Activated T-helper 9 cell treated with anti-CD3 and anti-CD28 coated beads, Interleukin-2, amount 50 U/mL, for 16 hours (primary cell): ENCODE data around the gene PLXNA4.

ENCODE experiments used
- DNase-seq: peaks from one replicate; pipeline ENCODE4 v3.0.0-alpha.2; 2020; ENCODE audit warnings: low read depth

Gene PLXNA4

DNA sequence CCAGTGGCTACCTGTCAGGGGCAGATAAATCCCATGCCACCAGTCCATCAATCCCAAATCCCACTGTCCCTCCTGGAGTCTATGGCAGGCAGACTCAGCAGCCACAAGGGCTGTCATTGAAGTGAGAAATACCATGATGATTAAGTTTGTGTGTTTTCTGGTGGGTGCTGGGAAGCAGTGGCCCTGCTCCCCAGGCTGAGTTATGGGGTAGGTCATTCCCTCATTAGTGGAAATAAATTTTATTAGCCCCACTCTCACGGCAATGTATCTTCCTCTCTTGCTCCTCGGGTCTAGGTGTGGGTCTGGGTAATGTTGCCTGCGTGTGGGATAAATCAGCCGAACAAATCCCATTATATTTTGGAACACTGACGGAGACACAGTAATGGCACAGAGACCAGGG lies 76.8 kb downstream of the PLXNA4 start:
- no peak for DNase-seq

DNA sequence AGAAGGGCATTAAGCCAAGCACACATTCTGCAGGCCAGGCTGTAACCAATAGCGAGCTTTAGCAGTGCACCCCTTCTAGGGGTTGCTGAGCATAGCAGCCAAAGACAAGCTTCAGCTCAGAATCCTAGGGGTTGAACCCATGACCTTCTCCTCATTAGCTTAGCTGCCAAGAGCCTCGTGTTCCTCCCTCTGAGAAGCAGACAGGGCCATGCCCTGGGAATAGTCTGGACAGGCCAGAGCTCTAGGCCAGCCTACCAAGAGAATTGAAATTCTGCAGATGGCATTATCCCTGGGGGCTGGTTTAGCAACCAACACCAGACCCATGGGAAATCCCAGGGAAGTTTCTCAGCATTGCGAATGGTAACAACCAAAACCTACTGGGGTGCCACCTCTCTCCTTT lies 77.2 kb downstream of the PLXNA4 start:
- no peak for DNase-seq

DNA sequence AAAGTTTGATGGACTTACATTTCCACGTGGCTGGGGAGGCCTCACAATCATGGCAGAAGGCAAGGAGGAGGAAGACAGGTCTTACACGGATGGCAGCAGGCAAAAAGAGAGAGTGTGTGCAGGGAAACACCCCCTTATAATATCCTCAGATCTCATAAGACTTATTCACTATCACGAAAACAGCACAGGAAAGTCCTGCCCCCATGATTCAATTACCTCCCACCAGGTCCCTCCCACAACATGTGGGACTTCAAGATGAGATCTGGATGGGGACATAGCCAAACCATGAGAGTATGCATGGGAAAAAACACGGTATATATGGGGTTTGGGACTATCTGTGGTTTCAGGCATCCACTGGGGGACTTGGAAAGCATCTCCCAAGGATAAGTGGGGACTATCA lies 78.0 kb downstream of the PLXNA4 start:
- DNase-seq = no peak

GRCh38 chr7:132497098-132497497 lies 79.2 kb downstream of the PLXNA4 start:
- DNase-seq = no peak

GRCh38 chr7:132495936-132496335 lies 80.3 kb downstream of the PLXNA4 start:
- DNase-seq = no peak

DNA sequence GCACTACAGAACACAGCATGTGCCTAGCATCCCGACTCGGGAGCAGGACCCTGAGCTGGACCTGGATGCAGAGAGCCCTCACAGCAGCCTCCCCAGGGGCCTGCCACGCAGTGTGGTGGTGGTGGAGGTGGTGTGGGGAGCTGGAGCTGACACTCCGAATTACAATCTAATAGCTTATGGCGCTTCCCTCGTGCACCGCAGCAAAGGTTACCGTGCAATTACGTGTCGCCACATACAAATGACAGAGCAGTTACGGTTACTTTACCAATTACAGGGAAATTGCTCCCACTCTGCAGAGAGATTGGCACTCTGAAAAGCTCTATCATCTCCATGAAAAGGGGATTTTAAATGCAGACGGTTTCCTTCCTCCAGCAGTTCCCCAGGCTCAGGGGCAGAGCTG lies 81.8 kb downstream of the PLXNA4 start:
- no peak for DNase-seq

- no peak for DNase-seq
Measured at GRCh38 chr7:132492823-132493445, 83.3 kb downstream of the PLXNA4 start.

- no peak for DNase-seq
Measured at GRCh38 chr7:132491391-132491945, 84.8 kb downstream of the PLXNA4 start.

GRCh38 chr7:132490474-132490873 lies 85.8 kb downstream of the PLXNA4 start:
- no peak for DNase-seq

GRCh38 chr7:132489776-132490237 lies 86.5 kb downstream of the PLXNA4 start:
- no peak for DNase-seq

GRCh38 chr7:132488634-132489302 lies 87.5 kb downstream of the PLXNA4 start:
- DNase-seq = no peak

DNA sequence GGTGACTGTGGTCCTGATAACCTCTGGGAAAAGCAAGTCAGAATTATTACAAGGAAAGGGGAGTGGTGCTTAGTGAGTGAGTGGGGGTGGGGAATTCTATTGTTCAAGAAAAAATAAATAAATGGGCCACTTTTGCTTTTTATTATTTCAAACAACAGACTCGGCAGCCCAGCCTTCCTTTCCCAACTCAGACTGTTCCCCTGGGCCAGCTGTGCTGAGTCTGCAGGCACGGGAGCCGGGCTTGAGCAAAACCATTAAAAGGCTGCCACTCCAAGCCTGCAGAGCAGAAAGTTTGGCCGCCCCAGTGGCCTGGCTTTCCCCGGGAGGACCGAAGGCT lies 90.0 kb downstream of the PLXNA4 start:
- no peak for DNase-seq

DNA sequence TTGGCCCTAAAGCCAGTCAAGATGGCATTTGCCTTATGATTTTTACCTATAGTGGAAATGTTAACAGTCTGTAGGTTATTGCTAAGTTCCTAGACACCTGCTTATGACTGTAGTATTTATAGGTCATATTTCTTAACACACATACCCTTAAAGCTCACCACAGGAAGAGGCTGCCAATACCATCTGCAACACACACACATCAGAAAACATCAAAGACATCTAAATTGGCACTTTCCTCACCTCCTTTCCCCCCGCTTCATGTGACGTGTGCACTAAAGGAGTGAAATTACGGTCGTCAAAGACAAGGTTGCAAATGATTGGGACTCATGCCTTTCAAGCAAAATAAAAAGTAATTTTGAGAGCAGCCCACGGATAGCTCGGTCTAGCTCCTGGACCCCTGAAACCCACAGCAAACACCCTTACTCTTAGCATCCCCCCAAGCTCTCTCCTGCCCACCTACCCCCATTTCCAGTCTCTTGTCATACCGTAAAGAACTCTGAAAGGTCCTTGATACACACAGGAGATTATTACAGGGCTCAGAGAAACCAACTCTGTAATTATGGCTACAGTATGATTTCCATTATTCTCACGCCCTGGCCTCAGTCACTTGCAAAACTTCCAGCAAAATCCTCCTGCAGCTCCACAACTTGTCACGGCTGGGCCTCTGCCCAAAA lies 90.5 kb downstream of the PLXNA4 start:
- DNase-seq = no peak

- DNase-seq = no peak
Measured at GRCh38 chr7:132485136-132485535, 91.1 kb downstream of the PLXNA4 start.

- no peak for DNase-seq
Measured at GRCh38 chr7:132482866-132483265, 93.4 kb downstream of the PLXNA4 start.

- DNase-seq = no peak
Measured at GRCh38 chr7:132480534-132480933, 95.7 kb downstream of the PLXNA4 start.

GRCh38 chr7:132476541-132476940 lies 99.7 kb downstream of the PLXNA4 start:
- no peak for DNase-seq

GRCh38 chr7:132475669-132476116 lies 100.6 kb downstream of the PLXNA4 start:
- no peak for DNase-seq

DNA sequence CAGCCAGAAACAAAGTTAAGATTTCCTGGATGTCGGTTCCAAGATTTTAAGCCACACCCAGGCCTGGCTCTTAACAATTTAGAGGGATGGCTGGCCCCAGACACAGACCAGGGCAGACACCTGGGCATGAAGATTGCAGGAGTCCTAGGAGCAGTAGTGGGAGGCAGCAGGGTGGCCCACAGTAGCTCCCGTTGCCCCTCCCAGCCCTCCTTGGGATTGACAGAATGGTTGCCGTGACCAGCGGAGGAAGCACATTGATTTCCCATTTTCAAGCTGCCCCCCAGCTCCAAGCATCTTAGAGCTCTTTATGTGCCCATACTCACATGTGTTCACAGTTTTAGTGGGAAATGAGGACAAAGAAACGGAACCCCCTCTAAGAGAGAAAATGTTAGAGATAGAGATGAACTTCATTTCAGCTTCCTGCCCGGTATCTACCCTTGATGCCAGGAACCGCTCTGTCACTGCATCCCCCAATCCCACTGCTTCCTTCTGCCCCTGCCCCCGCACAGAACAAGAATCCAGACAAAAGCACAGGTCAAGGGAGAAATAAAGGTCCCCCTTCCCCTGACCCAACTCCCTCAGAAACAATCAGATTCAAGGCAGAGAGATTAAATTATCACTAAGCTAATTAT lies 101.1 kb downstream of the PLXNA4 start:
- no peak for DNase-seq

- DNase-seq = no peak
Measured at GRCh38 chr7:132472463-132473120, 103.7 kb downstream of the PLXNA4 start.

GRCh38 chr7:132471515-132471914 lies 104.8 kb downstream of the PLXNA4 start:
- no peak for DNase-seq

- DNase-seq = no peak
Measured at GRCh38 chr7:132469681-132470080, 106.6 kb downstream of the PLXNA4 start.
